ENCODE data around the gene PDZRN4.

DNA sequence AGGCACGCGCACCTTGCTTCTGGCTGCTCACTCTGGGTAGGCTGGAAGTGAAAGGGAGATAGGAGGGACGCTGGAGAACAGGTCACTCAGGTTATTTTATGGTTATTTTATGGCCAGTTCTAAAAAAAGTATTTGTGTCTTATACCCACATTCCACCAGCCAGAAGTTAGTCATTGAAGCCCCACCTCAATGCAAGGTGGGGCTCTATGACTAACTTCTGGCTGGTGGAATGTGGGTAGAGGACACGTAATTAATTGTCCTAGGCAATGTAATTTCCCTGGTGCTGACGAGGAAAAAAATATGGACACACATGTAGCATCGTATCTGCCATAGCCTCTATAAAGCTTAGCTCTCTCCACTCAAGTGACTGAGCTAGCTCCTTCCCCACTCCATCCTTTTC, 104.9 kb downstream of the PDZRN4 start:
- TF ChIP-seq, protein P1, sequence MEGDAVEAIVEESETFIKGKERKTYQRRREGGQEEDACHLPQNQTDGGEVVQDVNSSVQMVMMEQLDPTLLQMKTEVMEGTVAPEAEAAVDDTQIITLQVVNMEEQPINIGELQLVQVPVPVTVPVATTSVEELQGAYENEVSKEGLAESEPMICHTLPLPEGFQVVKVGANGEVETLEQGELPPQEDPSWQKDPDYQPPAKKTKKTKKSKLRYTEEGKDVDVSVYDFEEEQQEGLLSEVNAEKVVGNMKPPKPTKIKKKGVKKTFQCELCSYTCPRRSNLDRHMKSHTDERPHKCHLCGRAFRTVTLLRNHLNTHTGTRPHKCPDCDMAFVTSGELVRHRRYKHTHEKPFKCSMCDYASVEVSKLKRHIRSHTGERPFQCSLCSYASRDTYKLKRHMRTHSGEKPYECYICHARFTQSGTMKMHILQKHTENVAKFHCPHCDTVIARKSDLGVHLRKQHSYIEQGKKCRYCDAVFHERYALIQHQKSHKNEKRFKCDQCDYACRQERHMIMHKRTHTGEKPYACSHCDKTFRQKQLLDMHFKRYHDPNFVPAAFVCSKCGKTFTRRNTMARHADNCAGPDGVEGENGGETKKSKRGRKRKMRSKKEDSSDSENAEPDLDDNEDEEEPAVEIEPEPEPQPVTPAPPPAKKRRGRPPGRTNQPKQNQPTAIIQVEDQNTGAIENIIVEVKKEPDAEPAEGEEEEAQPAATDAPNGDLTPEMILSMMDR (conservative IDR thresholded peaks at IDR 0.05; ENCODE audit: low read length), result no peak
- TF ChIP-seq EZH2phosphoT487 (IDR thresholded peaks at IDR 0.05; ENCODE audit: borderline replicate concordance), result no peak
